GM18861 (cell line): ENCODE measurements around the gene ATIC.

Experiments used
- ATAC-seq: cut with Tn5 transposase; IDR thresholded peaks from one replicate; pipeline ENCODE4 v1.9.1; 2021; ENCODE audit not compliant: unreplicated experiment

The ATIC gene

GRCh38 chr2:215314896-215315295 lies 3.0 kb downstream of the ATIC start:
- ATAC-seq, result no peak

- ATAC-seq, result no peak
These were observed 3.4 kb downstream of the ATIC start for GRCh38 chr2:215315301-215315700.

DNA sequence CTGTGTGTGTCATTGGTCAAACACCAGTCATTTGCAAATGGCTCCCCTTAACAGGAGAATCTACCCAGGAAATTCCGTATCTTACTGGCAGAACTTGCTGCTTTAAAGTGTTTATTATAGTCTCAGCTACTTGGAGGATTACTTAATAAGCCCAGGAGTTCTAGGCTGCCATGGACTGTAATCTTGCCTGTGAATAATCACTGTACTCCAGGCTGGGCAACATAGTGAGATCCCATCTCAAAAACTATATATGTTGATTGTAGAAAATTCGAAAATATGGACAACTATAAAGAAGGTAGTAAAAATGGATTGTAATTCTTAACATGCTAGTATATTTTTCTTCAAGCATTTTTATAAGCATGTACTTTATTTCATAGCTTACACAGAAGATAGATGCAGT lies 4.5 kb downstream of the ATIC start:
- no peak for ATAC-seq

DNA sequence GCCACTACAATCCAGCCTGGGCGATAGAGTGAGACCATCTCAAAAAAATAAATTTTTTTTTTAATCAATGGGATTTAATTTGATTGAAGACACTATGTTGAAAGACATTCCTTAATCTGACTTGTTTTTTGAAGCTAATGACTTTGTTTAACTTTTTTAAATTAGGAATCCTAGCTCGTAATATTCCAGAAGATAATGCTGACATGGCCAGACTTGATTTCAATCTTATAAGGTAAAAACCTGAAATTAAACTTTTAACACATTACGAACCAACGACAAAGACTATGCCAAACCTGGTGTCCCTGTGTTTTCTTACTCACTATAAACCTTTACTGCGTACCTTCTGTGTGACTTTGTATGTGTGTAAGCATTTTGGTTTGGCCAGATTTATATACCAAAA lies 7.6 kb downstream of the ATIC start:
- no peak for ATAC-seq

GRCh38 chr2:215320102-215320501 lies 8.2 kb downstream of the ATIC start:
- ATAC-seq, result no peak

DNA sequence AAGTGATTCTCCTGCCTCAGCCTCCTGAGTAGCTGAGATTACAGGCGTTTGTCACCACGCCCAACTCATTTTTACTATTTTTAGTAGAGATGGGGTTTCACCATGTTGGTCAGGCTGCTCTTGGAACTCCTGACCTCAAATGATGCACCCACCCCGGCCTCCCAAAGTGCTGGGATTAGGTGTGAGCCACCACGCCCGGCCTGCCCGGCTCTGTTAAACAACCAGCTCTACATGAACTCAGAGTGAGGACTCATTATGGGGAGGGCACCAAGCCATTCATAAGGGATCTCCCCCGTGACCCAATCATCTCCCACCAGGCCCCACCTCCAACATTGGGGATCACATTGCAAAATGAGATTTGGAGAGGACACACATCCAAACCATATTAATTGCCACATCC lies 8.8 kb downstream of the ATIC start:
- no peak for ATAC-seq

- ATAC-seq, result no peak
These were observed 13.0 kb downstream of the ATIC start for GRCh38 chr2:215324811-215325210.

- ATAC-seq, result no peak
These were observed 16.2 kb downstream of the ATIC start for GRCh38 chr2:215328066-215328465.

- peak; percentile 89 for ATAC-seq
These were observed 21.2 kb downstream of the ATIC start for GRCh38 chr2:215332872-215333595.

DNA sequence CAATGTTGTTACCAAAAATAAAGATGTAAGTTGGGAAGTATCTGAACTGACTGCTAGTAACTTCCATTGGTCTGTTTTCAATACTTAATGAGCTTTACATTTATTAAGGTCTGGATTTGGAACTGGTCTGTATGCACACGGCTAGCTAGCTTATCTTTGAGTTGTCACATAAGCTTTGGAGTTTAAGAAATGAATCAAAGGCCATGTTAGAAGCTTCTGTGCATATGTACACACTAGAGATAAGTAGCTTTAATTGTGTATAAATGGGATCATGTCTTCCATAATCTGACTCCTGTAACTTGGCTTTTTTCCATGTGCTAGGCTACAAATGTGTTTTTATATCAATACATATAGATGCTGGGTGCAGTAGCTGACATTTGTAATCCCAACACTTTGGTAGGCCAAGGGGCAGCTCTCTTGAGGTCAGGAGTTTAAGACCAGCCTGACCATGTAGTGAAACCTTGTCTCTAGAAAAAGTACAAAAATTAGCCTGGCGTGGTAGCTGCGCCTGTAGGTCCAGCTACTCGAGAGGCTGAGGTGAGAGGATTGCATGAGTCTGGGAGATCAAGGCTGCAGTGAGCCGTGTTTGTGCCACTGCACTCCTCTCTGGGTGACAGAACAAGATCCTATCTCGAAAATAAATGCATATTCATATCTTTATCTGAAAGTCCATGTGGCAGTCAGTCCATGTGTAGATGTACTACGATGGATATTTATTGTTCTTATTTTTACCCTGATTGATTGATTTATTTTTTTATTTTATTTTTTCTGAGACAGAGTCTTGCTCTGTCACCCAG lies 27.2 kb downstream of the ATIC start:
- no peak for ATAC-seq

DNA sequence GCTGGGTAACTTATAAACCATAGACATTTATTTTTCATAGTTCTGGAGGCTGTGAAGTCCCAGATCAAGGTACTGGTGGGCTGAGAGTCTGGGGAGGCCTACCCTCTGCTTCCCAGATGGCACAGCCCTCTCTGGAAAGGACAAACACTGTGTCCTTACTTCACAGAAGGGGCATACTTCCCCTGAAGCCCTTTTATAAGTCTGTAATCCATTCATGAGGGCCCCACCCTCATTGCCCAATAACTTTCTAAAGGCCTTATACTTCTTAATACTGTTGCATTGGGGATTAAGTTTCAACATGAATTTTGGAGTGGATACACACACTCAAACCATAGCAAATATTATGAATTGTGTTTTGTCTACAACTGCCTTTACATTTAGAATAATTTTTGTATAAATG lies 36.0 kb downstream of the ATIC start:
- no peak for ATAC-seq

- no peak for ATAC-seq
These were observed 40.7 kb downstream of the ATIC start for GRCh38 chr2:215352602-215353001.

GRCh38 chr2:215354771-215355695 lies 43.2 kb downstream of the ATIC start:
- no peak for ATAC-seq

- no peak for ATAC-seq
These were observed 43.9 kb downstream of the ATIC start for GRCh38 chr2:215355801-215356200.

GRCh38 chr2:215356334-215356947 lies 44.6 kb downstream of the ATIC start:
- ATAC-seq, result no peak

GRCh38 chr2:215356948-215357461 lies 45.1 kb downstream of the ATIC start:
- ATAC-seq, result no peak

DNA sequence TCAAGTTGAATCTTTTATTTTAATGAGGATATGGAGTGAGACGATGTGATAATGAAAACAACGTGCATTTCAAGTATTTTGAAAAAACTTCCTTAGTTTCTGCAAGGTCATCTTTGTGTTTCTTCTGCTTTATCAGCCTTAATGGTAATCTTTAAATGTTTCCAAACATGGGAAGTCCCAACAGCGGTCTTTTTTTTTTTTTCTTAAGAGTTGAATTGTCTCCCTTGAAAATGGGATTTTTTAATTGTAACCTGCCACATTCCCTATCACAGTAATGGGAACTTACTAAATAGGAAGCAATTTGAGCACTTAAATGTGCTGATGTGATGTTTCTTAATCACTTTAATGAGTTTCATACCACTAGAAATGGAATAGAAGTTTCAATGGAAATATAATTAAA lies 45.8 kb downstream of the ATIC start:
- ATAC-seq, result no peak

DNA sequence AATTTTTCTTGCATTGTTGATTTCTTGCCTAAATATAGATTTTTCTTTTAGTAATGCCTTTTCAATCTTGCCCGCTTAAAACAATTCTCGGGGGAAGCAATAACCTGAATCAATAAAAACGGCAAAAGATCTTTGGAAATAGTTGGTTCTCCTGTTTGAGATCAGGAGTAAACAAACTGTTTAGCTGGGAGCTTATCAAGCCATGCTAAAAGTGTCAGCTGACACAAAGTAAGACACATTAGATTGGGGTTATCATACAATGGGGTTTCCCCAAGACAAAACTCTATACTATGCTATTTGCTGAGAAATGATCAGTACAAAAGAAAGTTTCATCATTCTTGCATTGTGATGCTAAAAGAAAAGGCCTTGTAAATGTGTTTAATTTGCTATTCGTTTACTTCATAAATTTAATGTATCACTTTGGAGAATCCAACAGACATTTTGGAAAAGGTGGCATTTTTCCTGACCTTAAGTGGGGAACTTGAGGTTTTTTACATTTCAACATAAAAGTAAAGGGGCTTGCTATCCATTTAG lies 46.5 kb downstream of the ATIC start:
- no peak for ATAC-seq

- no peak for ATAC-seq
These were observed 47.2 kb downstream of the ATIC start for GRCh38 chr2:215358891-215359575.

DNA sequence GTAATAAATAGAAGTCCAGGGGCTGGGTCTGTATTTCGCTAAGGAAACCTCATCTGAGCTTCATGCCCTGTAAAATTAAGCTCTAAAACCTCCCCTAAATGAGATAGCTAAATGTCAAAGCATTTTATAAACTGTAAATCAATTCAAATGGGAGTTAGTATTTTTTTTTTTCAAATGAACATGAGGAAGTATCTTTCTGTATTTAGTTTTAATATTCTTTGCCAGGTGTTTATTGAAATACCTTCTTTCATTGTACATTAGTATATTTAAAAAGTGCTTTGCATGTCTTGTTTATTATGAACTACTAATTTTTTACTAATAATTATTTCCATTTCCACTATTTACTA lies 47.7 kb downstream of the ATIC start:
- ATAC-seq, result no peak
